Kidney (tissue), 14 donors: ENCODE data around the gene RNF213. TPM values are rescaled to one million over a fixed set of nuclear protein-coding genes. Genes with fewer than 3 reads are reported as not detected.

Experiments
- DNase-seq, 5 donors: peaks; one replicate each; pipeline ENCODE4 v3.0.0-alpha.2; 2013 to 2020
- FAIRE-seq: peaks from 2 replicates; lab custom pipeline; 2012; peaks lifted over from hg19 to GRCh38; lab: Jason Lieb, UNC
- H3K27ac ChIP-seq, 2 donors: one replicate each; pipeline ENCODE4 v1.7.0; 2013; ENCODE audit warnings: low read depth in 2 of 2, low read length in 2 of 2, inconsistent platforms in 1 of 2
- H3K27me3 ChIP-seq: one replicate; pipeline ENCODE4 v1.7.1; 2013; ENCODE audit warnings: low read length, inconsistent platforms; ENCODE audit not compliant: control insufficient read depth, insufficient read depth
- H3K36me3 ChIP-seq, 3 donors: one replicate each; pipeline versions ENCODE4 v1.7.0 to v1.7.1; 2013; ENCODE audit warnings: low read length in 3 of 3, control low read depth in 1 of 3, inconsistent platforms in 1 of 3; ENCODE audit not compliant: insufficient read depth in 3 of 3, control insufficient read depth in 2 of 3
- H3K4me1 ChIP-seq, 3 donors: one replicate each; pipeline versions ENCODE4 v1.7.0 to v1.7.1; 2013; ENCODE audit warnings: low read length in 3 of 3, inconsistent platforms in 1 of 3, low read depth in 1 of 3; ENCODE audit not compliant: control insufficient read depth in 2 of 3, insufficient read depth in 2 of 3
- H3K4me3 ChIP-seq, 3 donors: one replicate each; pipeline versions ENCODE4 v1.7.0 to v1.8.1; 2013; ENCODE audit warnings: low read length in 3 of 3, control low read depth in 1 of 3, inconsistent platforms in 1 of 3
- H3K9ac ChIP-seq, 3 donors: one replicate each; pipeline versions ENCODE4 v1.7.0 to v1.7.1; 2013; ENCODE audit warnings: low read length in 3 of 3, control low read depth in 1 of 3, inconsistent platforms in 1 of 3
- H3K9me3 ChIP-seq, 3 donors: one replicate each; pipeline versions ENCODE4 v1.7.0 to v1.7.1; 2013; ENCODE audit warnings: low read length in 3 of 3, control low read depth in 1 of 3, inconsistent platforms in 1 of 3; ENCODE audit not compliant: control insufficient read depth in 2 of 3, insufficient read depth in 1 of 3
- intact Hi-C: fragments of 100-400 bp; cut with DNase I; formaldehyde crosslinking; loops from one replicate; pipeline ENCODE4 v1.11.1; 2022
- microRNA-seq: library from miRNA; unstranded; fragments of <30 nt; microRNA quantifications from one replicate; pipeline ENCODE4 v1.2.0, GENCODE V29; 2020
- polyA plus RNA-seq: library from polyadenylated mRNA; stranded (reverse); fragments of 350-450 nt; fragmentation: Illumina TruSeq; extraction: RNeasy Lipid Tissue Mini Kit (QIAGEN cat#74804); gene quantifications from one replicate; pipeline ENCODE4 v1.2.3, GENCODE V29; 2014; ENCODE audit warnings: low read depth, low replicate concordance; ENCODE audit not compliant: insufficient read depth
- total RNA-seq: library from RNA; stranded (reverse); fragmentation: NEBNext Ultra II Directional; extraction: Animal tissue kit (Norgen Biotek cat#: 25700); gene quantifications from one replicate; pipeline ENCODE4 v1.2.1, GENCODE V29; 2021
- TF ChIP-seq, protein P1 (sequence below): IDR thresholded peaks from 3 replicates; pipeline ENCODE4 v1.5.1; 2012; ENCODE audit warnings: mild to moderate bottlenecking, moderate library complexity, borderline replicate concordance; ENCODE audit not compliant: insufficient read depth; ENCODE audit errors: extremely low read depth
- donor health status: control.
- donor health status: control.
- donor health status: control.
- donor health status: control.
- donor health status: control.
- donor health status: DM: yes; HTN: yes; CAD: no.
- donor health status: Normal renal cell carcinoma (clear cell type).

Gene RNF213
- total and polyA plus RNA-seq, 2 donors from 2014 or later = 43.4 to 276 TPM

DNA sequence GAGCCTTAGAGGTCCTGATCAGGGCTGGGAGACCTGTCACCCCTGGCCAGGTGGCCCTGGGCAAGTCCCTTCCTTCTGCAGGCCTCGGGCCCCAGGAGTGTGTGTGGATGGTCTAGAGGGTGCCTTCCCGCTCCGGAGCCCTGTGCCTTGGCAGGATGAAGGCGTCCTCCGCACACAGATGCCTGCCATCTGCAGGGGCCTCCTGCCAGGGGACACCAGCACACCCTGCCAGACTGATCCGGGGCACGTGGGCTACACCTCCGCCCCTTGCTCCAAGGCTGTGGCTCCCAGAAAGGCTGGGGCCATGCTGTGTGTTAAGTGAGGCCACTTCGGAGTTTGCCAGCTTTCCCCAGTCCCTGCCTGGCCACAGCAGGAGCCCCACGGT, 185.1 kb downstream of the RNF213 start:
- TF ChIP-seq, protein P1, sequence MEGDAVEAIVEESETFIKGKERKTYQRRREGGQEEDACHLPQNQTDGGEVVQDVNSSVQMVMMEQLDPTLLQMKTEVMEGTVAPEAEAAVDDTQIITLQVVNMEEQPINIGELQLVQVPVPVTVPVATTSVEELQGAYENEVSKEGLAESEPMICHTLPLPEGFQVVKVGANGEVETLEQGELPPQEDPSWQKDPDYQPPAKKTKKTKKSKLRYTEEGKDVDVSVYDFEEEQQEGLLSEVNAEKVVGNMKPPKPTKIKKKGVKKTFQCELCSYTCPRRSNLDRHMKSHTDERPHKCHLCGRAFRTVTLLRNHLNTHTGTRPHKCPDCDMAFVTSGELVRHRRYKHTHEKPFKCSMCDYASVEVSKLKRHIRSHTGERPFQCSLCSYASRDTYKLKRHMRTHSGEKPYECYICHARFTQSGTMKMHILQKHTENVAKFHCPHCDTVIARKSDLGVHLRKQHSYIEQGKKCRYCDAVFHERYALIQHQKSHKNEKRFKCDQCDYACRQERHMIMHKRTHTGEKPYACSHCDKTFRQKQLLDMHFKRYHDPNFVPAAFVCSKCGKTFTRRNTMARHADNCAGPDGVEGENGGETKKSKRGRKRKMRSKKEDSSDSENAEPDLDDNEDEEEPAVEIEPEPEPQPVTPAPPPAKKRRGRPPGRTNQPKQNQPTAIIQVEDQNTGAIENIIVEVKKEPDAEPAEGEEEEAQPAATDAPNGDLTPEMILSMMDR = no peak
- DNase-seq = no peak
- H3K9me3 ChIP-seq = no peaks in the 10 kb centered on the region
- intact Hi-C loops = loop anchor here (10.0 kb wide), 1 partner anchor 769 kb away; no protein-coding TSS in a partner anchor
- no peak overlapping the region for H3K27ac ChIP-seq
- no peak for FAIRE-seq
- H3K4me1 ChIP-seq = no peaks in the 10 kb centered on the region
- H3K9ac ChIP-seq = no peak overlapping the region
- H3K27me3 ChIP-seq = no peaks in the 10 kb centered on the region
- H3K36me3 ChIP-seq = no peaks in the 10 kb centered on the region
- no peak overlapping the region for H3K4me3 ChIP-seq

DNA sequence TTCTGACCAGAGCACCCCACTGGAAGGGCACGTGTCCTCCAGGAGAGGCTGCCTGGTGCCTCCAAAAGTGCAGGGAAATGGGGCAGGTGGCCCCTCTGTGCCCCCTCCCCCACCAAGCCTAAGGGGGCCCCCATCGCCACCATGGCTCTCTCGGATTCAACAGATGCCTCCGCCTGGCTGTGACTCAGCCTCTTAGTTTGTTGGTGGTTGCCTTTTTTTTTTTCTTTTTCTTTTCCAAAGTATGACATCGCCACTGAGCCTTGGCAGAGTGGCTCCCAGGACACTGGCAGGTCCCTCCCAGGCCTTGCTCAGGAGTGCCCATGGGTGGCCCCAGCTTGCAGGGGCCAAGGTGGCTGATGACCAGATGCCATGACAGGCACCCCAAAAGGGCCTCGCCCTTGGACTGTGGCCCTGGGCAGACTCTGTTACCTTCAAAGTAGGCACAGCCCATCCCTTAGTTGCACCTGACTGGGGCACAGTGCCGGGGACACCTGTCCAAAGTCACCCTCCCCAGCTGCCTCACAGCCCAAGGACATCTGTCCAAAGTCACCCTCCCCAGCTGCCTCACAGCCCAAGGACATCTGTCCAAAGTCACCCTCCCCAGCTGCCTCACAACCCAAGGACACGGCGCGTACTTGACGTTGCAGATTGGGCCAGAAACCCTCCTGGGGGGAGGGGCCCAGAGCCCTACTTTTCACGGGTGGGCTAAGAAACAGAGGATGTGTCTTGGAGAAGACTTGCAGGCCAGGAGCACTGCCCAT, 186.2 kb downstream of the RNF213 start:
- Histone ChIP-seq H3K9me3 (no peaks in the 10 kb centered on the region), H3K36me3 (no peaks in the 10 kb centered on the region), H3K27ac (no peak overlapping the region), H3K9ac (no peak overlapping the region), H3K4me1 (no peaks in the 10 kb centered on the region), H3K4me3 (no peak overlapping the region), H3K27me3 (no peaks in the 10 kb centered on the region)
- DNase-seq (no peak), FAIRE-seq (no peak)
- intact Hi-C loops = loop anchor here (10.0 kb wide), 1 partner anchor 768 kb away; no protein-coding TSS in a partner anchor
- TF ChIP-seq, protein P1 = no peak

DNA sequence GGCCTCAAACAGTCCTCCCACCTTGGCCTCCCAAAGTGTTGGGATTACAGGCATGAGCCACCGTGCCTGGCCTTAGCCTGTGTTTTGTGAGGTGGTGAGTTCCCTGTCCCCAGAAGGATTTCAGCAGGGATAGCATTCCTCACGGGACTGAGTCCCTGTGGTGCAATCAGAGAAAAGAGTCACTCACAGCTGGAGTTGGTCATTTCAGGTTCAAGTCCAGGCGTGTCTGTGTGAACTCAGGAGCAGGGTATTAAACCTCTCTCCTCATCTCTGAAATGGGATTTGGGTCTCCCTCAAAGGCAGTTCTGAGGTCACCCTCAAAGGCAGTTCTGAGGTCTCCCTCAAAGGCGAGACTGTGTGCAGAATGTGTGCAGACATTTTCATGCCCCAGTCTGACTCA, 187.1 kb downstream of the RNF213 start:
- no peak overlapping the region for H3K9ac ChIP-seq
- intact Hi-C loops = loop anchor here (10.0 kb wide), 1 partner anchor 767 kb away; no protein-coding TSS in a partner anchor
- TF ChIP-seq, protein P1 = no peak
- DNase-seq (no peak), FAIRE-seq (no peak)
- H3K27ac ChIP-seq = no peak overlapping the region
- no peak overlapping the region for H3K4me3 ChIP-seq
- no peaks in the 10 kb centered on the region for H3K27me3 ChIP-seq
- no peaks in the 10 kb centered on the region for H3K4me1 ChIP-seq
- no peaks in the 10 kb centered on the region for H3K9me3 ChIP-seq
- H3K36me3 ChIP-seq = no peaks in the 10 kb centered on the region

Small RNAs within 50 kb of the gene (microRNA-seq; reads per million reads assigned to microRNA genes)
- gene MIR4730 = not detected

Other genes with a start within 250 kb of the RNF213 start
- 68.0 TPM for gene TBC1D16, start 225.0 kb upstream of the RNF213 start, total RNA-seq
- 9.1 TPM for gene TBC1D16, start 225.0 kb upstream of the RNF213 start, polyA plus RNA-seq
- gene CCDC40, start 224.2 kb upstream of the RNF213 start, total RNA-seq = 22.6 TPM
- gene CCDC40, start 224.2 kb upstream of the RNF213 start, polyA plus RNA-seq = 5.1 TPM
- gene GAA, start 159.3 kb upstream of the RNF213 start, total RNA-seq = 62.3 TPM
- 78.7 TPM for gene GAA, start 159.3 kb upstream of the RNF213 start, polyA plus RNA-seq
- 75.0 TPM for gene EIF4A3, start 113.7 kb upstream of the RNF213 start, total RNA-seq
- gene EIF4A3, start 113.7 kb upstream of the RNF213 start, polyA plus RNA-seq = 63.6 TPM
- 1.7 TPM for gene CARD14, start 90.8 kb upstream of the RNF213 start, total RNA-seq
- gene CARD14, start 90.8 kb upstream of the RNF213 start, polyA plus RNA-seq = 0.17 TPM
- gene SGSH, start 40.5 kb upstream of the RNF213 start, total RNA-seq = 63.2 TPM
- gene SGSH, start 40.5 kb upstream of the RNF213 start, polyA plus RNA-seq = 25.9 TPM
- gene SLC26A11, start 40.4 kb upstream of the RNF213 start, total RNA-seq = 24.5 TPM
- gene SLC26A11, start 40.4 kb upstream of the RNF213 start, polyA plus RNA-seq = 11.3 TPM
- gene ENDOV, start 154.3 kb downstream of the RNF213 start, total RNA-seq = 28.0 TPM
- gene ENDOV, start 154.3 kb downstream of the RNF213 start, polyA plus RNA-seq = 20.3 TPM
- 0.31 TPM for gene NPTX1, start 215.8 kb downstream of the RNF213 start, total RNA-seq
- 0.39 TPM for gene NPTX1, start 215.8 kb downstream of the RNF213 start, polyA plus RNA-seq